H9 (cell line): ENCODE measurements around the gene AP4E1. TPM values are rescaled to one million over a fixed set of nuclear protein-coding genes. Genes with fewer than 3 reads are reported as not detected.
"Not testable (repeated sequence)": the region's sequence is repeated elsewhere in the genome, so short reads cannot be mapped to it uniquely, and the experiment has no call there.

Experiments
- DNase-seq: peaks from one replicate; pipeline ENCODE4 v3.0.0-alpha.2; 2017
- H2AFZ ChIP-seq: one replicate; pipeline ENCODE4 v1.6.1; 2013; ENCODE audit warnings: mild to moderate bottlenecking, low read length, control low read depth, moderate library complexity
- H2AK5ac ChIP-seq: 2 replicates; pipeline ENCODE4 v1.6.1; 2013; ENCODE audit warnings: low read length, control low read depth, mixed read lengths; ENCODE audit not compliant: insufficient read length
- H2BK120ac ChIP-seq: one replicate; pipeline ENCODE4 v1.6.1; 2013; ENCODE audit warnings: low read depth, mild to moderate bottlenecking, low read length, control low read depth, inconsistent platforms; ENCODE audit not compliant: poor library complexity, severe bottlenecking
- H2BK12ac ChIP-seq: 2 replicates; pipeline ENCODE4 v1.6.1; 2013; ENCODE audit warnings: low read length, control low read depth, mixed read lengths, low read depth; ENCODE audit not compliant: insufficient read length
- H2BK15ac ChIP-seq: 2 replicates; pipeline ENCODE4 v1.6.1; 2013; ENCODE audit warnings: low read depth, low read length, control low read depth
- H2BK20ac ChIP-seq: one replicate; pipeline ENCODE4 v1.6.1; 2013; ENCODE audit warnings: low read depth, mild to moderate bottlenecking, low read length, control low read depth, inconsistent platforms; ENCODE audit not compliant: poor library complexity, severe bottlenecking
- H2BK5ac ChIP-seq: 2 replicates; pipeline ENCODE4 v1.6.1; 2013; ENCODE audit warnings: low read length, control low read depth, mixed read lengths; ENCODE audit not compliant: insufficient read length
- H3K14ac ChIP-seq: 2 replicates; pipeline ENCODE4 v1.6.1; 2013; ENCODE audit warnings: low read length, control low read depth; ENCODE audit not compliant: insufficient read depth
- H3K18ac ChIP-seq: 2 replicates; pipeline ENCODE4 v1.6.1; 2013; ENCODE audit warnings: low read depth, mild to moderate bottlenecking, mixed read lengths, low read length, control low read depth; ENCODE audit not compliant: insufficient read length
- H3K23ac ChIP-seq: 2 replicates; pipeline ENCODE4 v1.6.1; 2013; ENCODE audit warnings: low read length, control low read depth, mixed read lengths, low read depth; ENCODE audit not compliant: insufficient read length
- H3K23me2 ChIP-seq: 2 replicates; pipeline ENCODE4 v1.6.1; 2013; ENCODE audit warnings: low read depth, mild to moderate bottlenecking, mixed read lengths, low read length, control low read depth; ENCODE audit not compliant: insufficient read length, poor library complexity, severe bottlenecking
- H3K27ac ChIP-seq: 2 replicates; pipeline ENCODE4 v1.5.1; 2013; ENCODE audit warnings: low read length, control low read depth, mixed read lengths, low read depth; ENCODE audit not compliant: insufficient read length
- H3K27me3 ChIP-seq: 2 replicates; pipeline ENCODE4 v1.6.1; 2013; ENCODE audit warnings: low read length, control low read depth, inconsistent platforms; ENCODE audit not compliant: insufficient read depth
- H3K4ac ChIP-seq: 2 replicates; pipeline ENCODE4 v1.6.1; 2013; ENCODE audit warnings: low read depth, mild to moderate bottlenecking, control low read depth, inconsistent platforms, low read length, moderate library complexity
- H3K4me1 ChIP-seq: 2 replicates; pipeline ENCODE4 v1.6.1; 2013; ENCODE audit warnings: low read length, control low read depth, inconsistent platforms; ENCODE audit not compliant: insufficient read depth
- H3K4me2 ChIP-seq: 2 replicates; pipeline ENCODE4 v1.6.1; 2013; ENCODE audit warnings: low read length, control low read depth, mixed read lengths; ENCODE audit not compliant: insufficient read length, insufficient read depth
- H3K56ac ChIP-seq: 2 replicates; pipeline ENCODE4 v1.6.1; 2013; ENCODE audit warnings: low read depth, mild to moderate bottlenecking, mixed read lengths, low read length, control low read depth; ENCODE audit not compliant: insufficient read length
- H3K79me1 ChIP-seq: 2 replicates; pipeline ENCODE4 v1.6.1; 2013; ENCODE audit warnings: low read depth, mild to moderate bottlenecking, moderate library complexity, low read length, control low read depth, inconsistent platforms; ENCODE audit not compliant: insufficient read depth, poor library complexity, severe bottlenecking
- H3K79me2 ChIP-seq: 2 replicates; pipeline ENCODE4 v1.6.1; 2013; ENCODE audit warnings: low read length, control low read depth, inconsistent platforms; ENCODE audit not compliant: insufficient read depth
- H3K9ac ChIP-seq: 2 replicates; pipeline ENCODE4 v1.6.1; 2013; ENCODE audit warnings: low read length, control low read depth, mixed read lengths; ENCODE audit not compliant: insufficient read length; ENCODE audit errors: extremely low read depth
- H3K9me3 ChIP-seq: one replicate; pipeline ENCODE4 v1.6.1; 2013; ENCODE audit warnings: low read depth, low read length, inconsistent platforms; ENCODE audit not compliant: control insufficient read depth
- H3T11ph ChIP-seq: one replicate; pipeline ENCODE4 v1.6.1; 2013; ENCODE audit warnings: mild to moderate bottlenecking, low read length, control low read depth, inconsistent platforms
- H4K20me1 ChIP-seq: one replicate; pipeline ENCODE4 v1.6.1; 2013; ENCODE audit not compliant: control insufficient read depth, insufficient read length, insufficient read depth
- H4K5ac ChIP-seq: 2 replicates; pipeline ENCODE4 v1.6.1; 2013; ENCODE audit warnings: low read depth, mild to moderate bottlenecking, mixed read lengths, low read length, control low read depth; ENCODE audit not compliant: insufficient read length
- H4K8ac ChIP-seq: replicated peaks from 2 replicates; pipeline ENCODE4 v1.6.1; 2013; ENCODE audit warnings: low read length, control low read depth, mixed read lengths, low read depth; ENCODE audit not compliant: insufficient read length
- H4K91ac ChIP-seq: 2 replicates; pipeline ENCODE4 v1.6.1; 2013; ENCODE audit warnings: low read depth, mild to moderate bottlenecking, moderate library complexity, mixed read lengths, low read length, control low read depth; ENCODE audit not compliant: insufficient read length
- H3K27ac Mint-ChIP-seq, 3 experiments: 2 replicates in 2 of 3; 3 replicates in 1 of 3; pipeline ENCODE4 v1.8.0; 2020 to 2021; ENCODE audit warnings: mixed read lengths in 3 of 3, mild to moderate bottlenecking in 1 of 3, moderate library complexity in 1 of 3
- H3K27me3 Mint-ChIP-seq: 2 replicates; pipeline ENCODE4 v1.8.0; 2021; ENCODE audit warnings: low read depth, mild to moderate bottlenecking, moderate library complexity, mixed read lengths
- H3K36me3 Mint-ChIP-seq, 3 experiments: 2 replicates in 2 of 3; 3 replicates in 1 of 3; pipeline ENCODE4 v1.8.0; 2020 to 2021; ENCODE audit warnings: low read depth in 3 of 3, mixed read lengths in 3 of 3; ENCODE audit not compliant: insufficient read depth in 1 of 3
- H3K4me1 Mint-ChIP-seq, 2 experiments: 2 replicates each; pipeline ENCODE4 v1.8.0; 2020; ENCODE audit warnings: mixed read lengths in 2 of 2
- H3K4me3 Mint-ChIP-seq, 2 experiments: 2 replicates in 1 of 2; 3 replicates in 1 of 2; pipeline ENCODE4 v1.8.0; 2020 to 2021; ENCODE audit warnings: mild to moderate bottlenecking in 2 of 2, mixed read lengths in 2 of 2, moderate library complexity in 1 of 2
- H3K9me3 Mint-ChIP-seq, 2 experiments: 2 replicates in 1 of 2; 3 replicates in 1 of 2; pipeline ENCODE4 v1.8.0; 2020; ENCODE audit warnings: mild to moderate bottlenecking in 2 of 2, mixed read lengths in 2 of 2, moderate library complexity in 1 of 2
- CTCF ChIP-seq: fragments of 200-600 bp; sonication (generic); conservative IDR thresholded peaks from 3 replicates; pipeline ENCODE4 v1.8.0; 2021; ENCODE audit warnings: antibody characterized with exemption, mild to moderate bottlenecking
- WGBS: extraction: QIAGEN DNeasy Blood & Tissue Kit; methylation state at CpG from one replicate; pipeline ENCODE4 v1.1.7; 2013; ENCODE audit warnings: missing lambda C conversion rate, low lambda C conversion rate, mixed read lengths; ENCODE audit not compliant: insufficient read length; ENCODE audit errors: extremely low coverage; 5-methylcytosine and 5-hydroxymethylcytosine counted together
- total RNA-seq: library from RNA; stranded (reverse); gene quantifications from 2 replicates; pipeline ENCODE4 v1.2.1, GENCODE V29; 2021

The AP4E1 gene
- total RNA-seq, 1 experiment from 2014 or later, result 13.8 TPM

DNA sequence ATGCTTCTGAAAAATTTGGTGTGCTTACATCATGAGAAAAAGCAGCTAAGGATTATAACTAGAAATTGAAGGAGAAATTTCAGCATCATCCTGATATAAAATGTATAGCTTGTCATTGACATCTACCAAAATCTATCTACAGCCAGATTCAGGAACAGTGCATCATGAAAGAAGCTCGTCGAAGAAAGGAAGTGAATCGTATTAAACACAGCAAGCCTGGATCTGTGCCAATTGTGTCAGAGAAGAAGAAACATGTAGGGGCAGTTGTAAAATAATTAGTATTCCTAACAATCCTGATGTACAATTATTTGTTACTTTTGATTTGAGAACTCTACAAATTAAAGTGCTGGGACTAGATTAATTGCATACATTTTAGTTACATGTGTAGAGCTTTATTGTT is 37.2 kb downstream of the AP4E1 start:
- no peak overlapping the region for H4K5ac ChIP-seq
- no peak overlapping the region for H3K27ac ChIP-seq
- H3K4ac ChIP-seq, result no peak overlapping the region
- Mint-ChIP-seq H3K36me3 (peaks cover 7 to 25% (median 13%) of the 10 kb centered on the region in 3 experiments), H3K27ac (no peak overlapping the region), H3K27me3 (no peaks in the 10 kb centered on the region), H3K4me3 (no peak overlapping the region), H3K4me1 (no peaks in the 10 kb centered on the region), H3K9me3 (peaks cover 0 to 2% of the 10 kb centered on the region in 2 experiments; a peak in 2 of 5 replicates)
- H2BK5ac ChIP-seq, result no peak overlapping the region
- no CpG with 5 or more reads among the region's 3 CpGs for WGBS
- no peaks in the 10 kb centered on the region for H3K27me3 ChIP-seq
- H2BK120ac ChIP-seq, result no peak overlapping the region
- no peak overlapping the region for H4K91ac ChIP-seq
- H3K14ac ChIP-seq, result no peak overlapping the region
- no peak overlapping the region for H2AFZ ChIP-seq
- H3K9me3 ChIP-seq, result no peaks in the 10 kb centered on the region
- H4K8ac ChIP-seq, result no peak overlapping the region
- H3K23ac ChIP-seq, result no peak overlapping the region
- H3K79me2 ChIP-seq, result no peaks in the 10 kb centered on the region
- H3K9ac ChIP-seq, result no peak overlapping the region
- TF ChIP-seq CTCF, result no peak
- no peak for DNase-seq
- no peak overlapping the region for H2BK20ac ChIP-seq
- no peak overlapping the region for H3T11ph ChIP-seq
- no peak overlapping the region for H2BK15ac ChIP-seq
- no peaks in the 10 kb centered on the region for H3K23me2 ChIP-seq
- no peaks in the 10 kb centered on the region for H3K79me1 ChIP-seq
- H3K18ac ChIP-seq, result no peak overlapping the region
- no peaks in the 10 kb centered on the region for H3K4me1 ChIP-seq
- H2BK12ac ChIP-seq, result no peak overlapping the region
- no peaks in the 10 kb centered on the region for H4K20me1 ChIP-seq
- no peak overlapping the region for H2AK5ac ChIP-seq
- no peak overlapping the region for H3K4me2 ChIP-seq
- no peak overlapping the region for H3K56ac ChIP-seq

DNA sequence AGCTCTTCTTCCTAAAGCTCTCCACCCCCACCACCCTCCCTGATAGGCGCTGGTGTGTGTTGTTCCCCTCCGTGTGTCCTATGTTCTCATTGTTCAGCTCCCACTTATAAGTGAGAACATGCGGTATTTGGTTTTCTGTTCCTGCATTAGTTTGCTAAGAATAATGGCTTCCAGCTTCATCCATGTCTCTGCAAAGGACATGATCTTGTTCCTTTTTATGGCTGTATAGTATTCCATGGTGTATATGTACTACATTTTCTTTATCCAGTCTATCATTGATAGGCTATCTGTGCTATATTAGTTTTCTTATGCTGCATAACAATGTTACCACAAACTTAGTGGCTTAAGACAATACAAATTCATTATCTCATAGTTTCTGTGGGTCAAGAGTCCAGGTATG is 42.3 kb downstream of the AP4E1 start:
- H3K23ac ChIP-seq, H3K18ac ChIP-seq, DNase-seq, H3K9me3 ChIP-seq, H4K5ac ChIP-seq, H3K4me1 ChIP-seq, H3K4me1 Mint-ChIP-seq, H3K79me2 ChIP-seq, H2BK12ac ChIP-seq, H3K27ac ChIP-seq, H3K4ac ChIP-seq, H2AK5ac ChIP-seq, H2AFZ ChIP-seq, H2BK20ac ChIP-seq, H2BK120ac ChIP-seq, H3K27me3 Mint-ChIP-seq, H3K9me3 Mint-ChIP-seq, H3K4me2 ChIP-seq, H3K23me2 ChIP-seq, H3K4me3 Mint-ChIP-seq, H3T11ph ChIP-seq, H4K91ac ChIP-seq, H4K20me1 ChIP-seq, H2BK5ac ChIP-seq, H3K9ac ChIP-seq, H2BK15ac ChIP-seq, H3K56ac ChIP-seq, H3K14ac ChIP-seq, H3K27me3 ChIP-seq, H4K8ac ChIP-seq, H3K27ac Mint-ChIP-seq, H3K79me1 ChIP-seq: not testable (repeated sequence)
- peaks cover 23 to 45% (median 27%) of the 10 kb centered on the region in 3 experiments for H3K36me3 Mint-ChIP-seq
- WGBS, result no CpG with 5 or more reads among the region's 3 CpGs
